ENCODE data around the gene MYOM3. TPM values are rescaled to one million over a fixed set of nuclear protein-coding genes. Genes with fewer than 3 reads are reported as not detected.

The MYOM3 gene
- total RNA-seq (under 1 TPM; 0.11 to 0.50 TPM), polyA plus RNA-seq (ENCODE audit: insufficient read length in 2 of 2) (under 1 TPM; 0.13 to 0.98 TPM)
- long read RNA-seq, donor 1, result 0 reads
- long read RNA-seq, donor 2, result 0 reads
- long read RNA-seq, donor 3, result 0 reads
- long read RNA-seq, donor 4, result 0 reads

- H3K27me3 ChIP-seq (ENCODE audit: control insufficient read depth, insufficient read depth, low read length), result peaks cover 10% of the 10 kb centered on the region
- no peaks in the 10 kb centered on the region for H3K9me3 ChIP-seq (ENCODE audit: control insufficient read depth, insufficient read depth, low read length)
- H3K4me3 ChIP-seq (ENCODE audit: low read depth, low read length), result peak within 1 kb of the TSS; percentile 6
- H3K36me3 ChIP-seq (ENCODE audit: control insufficient read depth, insufficient read depth, low read length), result no peaks in the 10 kb centered on the region
- 15% methylated on average over 15 of the region's 27 CpGs for WGBS (ENCODE audit: insufficient coverage)
- DNase-seq (ENCODE audit: low read depth in 4 of 6, low spot score in 6 of 6), result peak in 5 of 6 donors; percentile 6 to 72 (median 15)
- peaks cover 31% of the 10 kb centered on the region for H3K4me1 ChIP-seq (ENCODE audit: control insufficient read depth, insufficient read depth, low read length)
- H3K27ac ChIP-seq (ENCODE audit: low read depth, low read length), result no peak within 1 kb of the TSS
These were observed at the start of gene MYOM3 for GRCh38 chr1:24111996-24112779. Gene MYOM3, minus strand, starts transcription at chr1:24112135. Its CDS starts 3,499 bp downstream, at chr1:24108636.

GRCh38 chr1:24161270-24161669 lies 49.3 kb upstream of the MYOM3 start:
- WGBS (ENCODE audit: insufficient coverage), result 83% methylated on average over 1 of the region's 4 CpGs
- no peak for DNase-seq (ENCODE audit: low read depth in 4 of 6, low spot score in 6 of 6)
- no peaks in the 10 kb centered on the region for H3K27me3 ChIP-seq (ENCODE audit: control insufficient read depth, insufficient read depth, low read length)
- H3K36me3 ChIP-seq (ENCODE audit: control insufficient read depth, insufficient read depth, low read length), result peaks cover 4% of the 10 kb centered on the region
- no peak overlapping the region for H3K27ac ChIP-seq (ENCODE audit: low read depth, low read length)
- H3K4me1 ChIP-seq (ENCODE audit: control insufficient read depth, insufficient read depth, low read length), result no peaks in the 10 kb centered on the region
- no peaks in the 10 kb centered on the region for H3K9me3 ChIP-seq (ENCODE audit: control insufficient read depth, insufficient read depth, low read length)
- no peak overlapping the region for H3K4me3 ChIP-seq (ENCODE audit: low read depth, low read length)

GRCh38 chr1:24159366-24159765 lies 47.4 kb upstream of the MYOM3 start:
- Histone ChIP-seq H3K4me1 (ENCODE audit: control insufficient read depth, insufficient read depth, low read length) (no peaks in the 10 kb centered on the region), H3K36me3 (ENCODE audit: control insufficient read depth, insufficient read depth, low read length) (peaks cover 4% of the 10 kb centered on the region), H3K27me3 (ENCODE audit: control insufficient read depth, insufficient read depth, low read length) (no peaks in the 10 kb centered on the region), H3K27ac (ENCODE audit: low read depth, low read length) (no peak overlapping the region), H3K4me3 (ENCODE audit: low read depth, low read length) (no peak overlapping the region), H3K9me3 (ENCODE audit: control insufficient read depth, insufficient read depth, low read length) (no peaks in the 10 kb centered on the region)
- WGBS (ENCODE audit: insufficient coverage), result 84% methylated on average over 3 of the region's 5 CpGs
- no peak for DNase-seq (ENCODE audit: low read depth in 4 of 6, low spot score in 6 of 6)

GRCh38 chr1:24157918-24158481 lies 46.1 kb upstream of the MYOM3 start:
- H3K4me1 ChIP-seq (ENCODE audit: control insufficient read depth, insufficient read depth, low read length), result no peaks in the 10 kb centered on the region
- H3K4me3 ChIP-seq (ENCODE audit: low read depth, low read length), result no peak overlapping the region
- no peaks in the 10 kb centered on the region for H3K27me3 ChIP-seq (ENCODE audit: control insufficient read depth, insufficient read depth, low read length)
- H3K27ac ChIP-seq (ENCODE audit: low read depth, low read length), result no peak overlapping the region
- peak in 1 of 6 donors; percentile 31 for DNase-seq (ENCODE audit: low read depth in 4 of 6, low spot score in 6 of 6)
- H3K9me3 ChIP-seq (ENCODE audit: control insufficient read depth, insufficient read depth, low read length), result no peaks in the 10 kb centered on the region
- H3K36me3 ChIP-seq (ENCODE audit: control insufficient read depth, insufficient read depth, low read length), result peaks cover 4% of the 10 kb centered on the region
- 87% methylated on average over 6 of the region's 6 CpGs for WGBS (ENCODE audit: insufficient coverage)

GRCh38 chr1:24156542-24157260 lies 44.8 kb upstream of the MYOM3 start:
- no peak for DNase-seq (ENCODE audit: low read depth in 4 of 6, low spot score in 6 of 6)
- Histone ChIP-seq H3K9me3 (ENCODE audit: control insufficient read depth, insufficient read depth, low read length) (no peaks in the 10 kb centered on the region), H3K27me3 (ENCODE audit: control insufficient read depth, insufficient read depth, low read length) (peaks cover 1% of the 10 kb centered on the region), H3K27ac (ENCODE audit: low read depth, low read length) (no peak overlapping the region), H3K4me1 (ENCODE audit: control insufficient read depth, insufficient read depth, low read length) (no peaks in the 10 kb centered on the region), H3K4me3 (ENCODE audit: low read depth, low read length) (no peak overlapping the region), H3K36me3 (ENCODE audit: control insufficient read depth, insufficient read depth, low read length) (peaks cover 4% of the 10 kb centered on the region)
- 98% methylated on average over 16 of the region's 18 CpGs for WGBS (ENCODE audit: insufficient coverage)

GRCh38 chr1:24155011-24155782 lies 43.3 kb upstream of the MYOM3 start:
- no peak overlapping the region for H3K27ac ChIP-seq (ENCODE audit: low read depth, low read length)
- H3K36me3 ChIP-seq (ENCODE audit: control insufficient read depth, insufficient read depth, low read length), result peaks cover 4% of the 10 kb centered on the region
- H3K27me3 ChIP-seq (ENCODE audit: control insufficient read depth, insufficient read depth, low read length), result peaks cover 14% of the 10 kb centered on the region
- WGBS (ENCODE audit: insufficient coverage), result 85% methylated on average over 10 of the region's 11 CpGs
- H3K4me1 ChIP-seq (ENCODE audit: control insufficient read depth, insufficient read depth, low read length), result peaks cover 5% of the 10 kb centered on the region
- H3K9me3 ChIP-seq (ENCODE audit: control insufficient read depth, insufficient read depth, low read length), result no peaks in the 10 kb centered on the region
- no peak overlapping the region for H3K4me3 ChIP-seq (ENCODE audit: low read depth, low read length)
- no peak for DNase-seq (ENCODE audit: low read depth in 4 of 6, low spot score in 6 of 6)

- peaks cover 20% of the 10 kb centered on the region for H3K27me3 ChIP-seq (ENCODE audit: control insufficient read depth, insufficient read depth, low read length)
- no peak overlapping the region for H3K4me3 ChIP-seq (ENCODE audit: low read depth, low read length)
- no CpG with 5 or more reads among the region's 8 CpGs for WGBS (ENCODE audit: insufficient coverage)
- peaks cover 4% of the 10 kb centered on the region for H3K36me3 ChIP-seq (ENCODE audit: control insufficient read depth, insufficient read depth, low read length)
- H3K27ac ChIP-seq (ENCODE audit: low read depth, low read length), result no peak overlapping the region
- no peak for DNase-seq (ENCODE audit: low read depth in 4 of 6, low spot score in 6 of 6)
- no peaks in the 10 kb centered on the region for H3K9me3 ChIP-seq (ENCODE audit: control insufficient read depth, insufficient read depth, low read length)
- peaks cover 7% of the 10 kb centered on the region for H3K4me1 ChIP-seq (ENCODE audit: control insufficient read depth, insufficient read depth, low read length)
These were observed 42.3 kb upstream of the MYOM3 start for GRCh38 chr1:24154215-24154614.

GRCh38 chr1:24152631-24153494 lies 40.9 kb upstream of the MYOM3 start:
- 90% methylated on average over 10 of the region's 10 CpGs for WGBS (ENCODE audit: insufficient coverage)
- peaks cover 7% of the 10 kb centered on the region for H3K4me1 ChIP-seq (ENCODE audit: control insufficient read depth, insufficient read depth, low read length)
- H3K27me3 ChIP-seq (ENCODE audit: control insufficient read depth, insufficient read depth, low read length), result peaks cover 20% of the 10 kb centered on the region
- H3K36me3 ChIP-seq (ENCODE audit: control insufficient read depth, insufficient read depth, low read length), result peaks cover 4% of the 10 kb centered on the region
- H3K9me3 ChIP-seq (ENCODE audit: control insufficient read depth, insufficient read depth, low read length), result no peaks in the 10 kb centered on the region
- H3K4me3 ChIP-seq (ENCODE audit: low read depth, low read length), result no peak overlapping the region
- DNase-seq (ENCODE audit: low read depth in 4 of 6, low spot score in 6 of 6), result peak in 1 of 6 donors; percentile 17
- no peak overlapping the region for H3K27ac ChIP-seq (ENCODE audit: low read depth, low read length)
